Neuronal stem cell (in vitro differentiated cells): Measurements from ENCODE around the gene USF3.

Experiments used
- DNase-seq: peaks from one replicate; pipeline ENCODE4 v3.0.0-alpha.2; 2013; ENCODE audit warnings: low spot score
- H2AFZ ChIP-seq: one replicate; pipeline ENCODE4 v1.6.1; 2013; ENCODE audit warnings: mild to moderate bottlenecking, low read length, inconsistent platforms
- H2AK5ac ChIP-seq: 2 replicates; pipeline ENCODE4 v1.6.1; 2013; ENCODE audit warnings: low read depth, mild to moderate bottlenecking, inconsistent platforms, low read length, moderate library complexity, mixed read lengths
- H2BK120ac ChIP-seq: 2 replicates; pipeline ENCODE4 v1.6.1; 2013; ENCODE audit warnings: low read depth, mild to moderate bottlenecking, inconsistent platforms, low read length, moderate library complexity, mixed read lengths
- H2BK12ac ChIP-seq: one replicate; pipeline ENCODE4 v1.6.1; 2013; ENCODE audit warnings: low read length, inconsistent platforms
- H2BK15ac ChIP-seq: 2 replicates; pipeline ENCODE4 v1.6.1; 2013; ENCODE audit warnings: mild to moderate bottlenecking, low read length, inconsistent platforms, mixed read lengths
- H2BK5ac ChIP-seq: one replicate; pipeline ENCODE4 v1.6.1; 2013; ENCODE audit warnings: inconsistent platforms, mild to moderate bottlenecking, low read length, moderate library complexity
- H3K14ac ChIP-seq: one replicate; pipeline ENCODE4 v1.6.1; 2013; ENCODE audit warnings: low read length, inconsistent platforms
- H3K18ac ChIP-seq: 2 replicates; pipeline ENCODE4 v1.6.1; 2013; ENCODE audit warnings: low read length, inconsistent platforms
- H3K23ac ChIP-seq: 2 replicates; pipeline ENCODE4 v1.6.1; 2013; ENCODE audit warnings: low read depth, mild to moderate bottlenecking, mixed read lengths, low read length, inconsistent platforms; ENCODE audit not compliant: poor library complexity
- H3K27ac ChIP-seq: replicated peaks from 3 replicates; pipeline ENCODE4 v1.5.1; 2013; ENCODE audit warnings: low read length, inconsistent platforms
- H3K27me3 ChIP-seq, 3 experiments: 2 replicates each; pipeline ENCODE4 v1.6.1; 2013; ENCODE audit warnings: low read length in 3 of 3, mild to moderate bottlenecking in 2 of 3, inconsistent platforms in 1 of 3, low read depth in 1 of 3, mixed read lengths in 1 of 3, moderate library complexity in 1 of 3; ENCODE audit not compliant: control insufficient read depth in 3 of 3, insufficient read depth in 3 of 3
- H3K36me3 ChIP-seq, 2 donors: replicated peaks in 1 of 2; 2 replicates each; pipeline ENCODE4 v1.6.1; 2013; ENCODE audit warnings: low read length in 2 of 2; ENCODE audit not compliant: control insufficient read depth in 2 of 2, insufficient read depth in 2 of 2
- H3K4ac ChIP-seq: 2 replicates; pipeline ENCODE4 v1.6.1; 2013; ENCODE audit warnings: inconsistent platforms, mild to moderate bottlenecking, low read length, moderate library complexity
- H3K4me1 ChIP-seq, 2 donors: 1 replicate in 1 of 2; 2 replicates in 1 of 2; pipeline ENCODE4 v1.6.1; 2013; ENCODE audit warnings: low read length in 2 of 2, low read depth in 1 of 2; ENCODE audit not compliant: control insufficient read depth in 2 of 2, insufficient read depth in 1 of 2
- H3K4me2 ChIP-seq: one replicate; pipeline ENCODE4 v1.6.1; 2013; ENCODE audit warnings: mild to moderate bottlenecking, low read length, inconsistent platforms; ENCODE audit not compliant: insufficient read depth, poor library complexity, severe bottlenecking
- H3K4me3 ChIP-seq, 2 donors: 2 replicates each; pipeline ENCODE4 v1.5.1; 2013; ENCODE audit warnings: low read length in 2 of 2, mild to moderate bottlenecking in 2 of 2, inconsistent platforms in 1 of 2, moderate library complexity in 1 of 2
- H3K79me1 ChIP-seq: one replicate; pipeline ENCODE4 v1.6.1; 2013; ENCODE audit warnings: low read depth, mild to moderate bottlenecking, inconsistent platforms, low read length, moderate library complexity
- H3K9ac ChIP-seq: one replicate; pipeline ENCODE4 v1.6.1; 2013; ENCODE audit warnings: mild to moderate bottlenecking, low read depth, low read length, inconsistent platforms; ENCODE audit not compliant: poor library complexity
- H3K9me3 ChIP-seq, 2 donors: replicated peaks in 1 of 2; 2 replicates each; pipeline versions ENCODE3 to v1.6.1; 2013; ENCODE audit warnings: low read length in 2 of 2, mild to moderate bottlenecking in 2 of 2, inconsistent platforms in 1 of 2, low read depth in 1 of 2, mixed read lengths in 1 of 2, moderate library complexity in 1 of 2; ENCODE audit not compliant: control insufficient read depth in 2 of 2, insufficient read depth in 1 of 2
- H4K8ac ChIP-seq: one replicate; pipeline ENCODE4 v1.6.1; 2013; ENCODE audit warnings: low read depth, mild to moderate bottlenecking, inconsistent platforms, low read length, moderate library complexity
- H4K91ac ChIP-seq: one replicate; pipeline ENCODE4 v1.6.1; 2013; ENCODE audit warnings: low read length, low read depth, mild to moderate bottlenecking, inconsistent platforms; ENCODE audit not compliant: poor library complexity
- WGBS, 2 donors: extraction: QIAGEN DNeasy Blood & Tissue Kit; methylation state at CpG; one replicate each; pipeline ENCODE4 v1.1.7; 2013; ENCODE audit warnings: missing lambda C conversion rate in 2 of 2, mixed read lengths in 1 of 2; ENCODE audit not compliant: insufficient read length in 2 of 2, insufficient replicate concordance in 1 of 2; ENCODE audit errors: extremely low coverage in 2 of 2; 5-methylcytosine and 5-hydroxymethylcytosine counted together

USF3 gene

GRCh38 chr3:113662824-113663223 is 33.6 kb downstream of the USF3 start:
- no peak overlapping the region for H4K91ac ChIP-seq
- no peak overlapping the region for H2AK5ac ChIP-seq
- H3K14ac ChIP-seq: no peak overlapping the region
- H3K27me3 ChIP-seq: no peaks in the 10 kb centered on the region
- H2BK12ac ChIP-seq: no peak overlapping the region
- no peak overlapping the region for H3K4me3 ChIP-seq
- no peak overlapping the region for H3K23ac ChIP-seq
- H3K9ac ChIP-seq: no peak overlapping the region
- peaks cover 0 to under 1% of the 10 kb centered on the region in 2 donors for H3K4me1 ChIP-seq
- H2AFZ ChIP-seq: no peak overlapping the region
- H4K8ac ChIP-seq: no peak overlapping the region
- no peaks in the 10 kb centered on the region for H3K79me1 ChIP-seq
- H3K36me3 ChIP-seq: peaks cover 15 to 59% of the 10 kb centered on the region in 2 donors
- H3K9me3 ChIP-seq: no peaks in the 10 kb centered on the region
- no peak overlapping the region for H3K4me2 ChIP-seq
- H3K18ac ChIP-seq: no peak overlapping the region
- DNase-seq: no peak
- no peak overlapping the region for H3K4ac ChIP-seq
- no peak overlapping the region for H2BK5ac ChIP-seq
- no peak overlapping the region for H3K27ac ChIP-seq
- no peak overlapping the region for H2BK15ac ChIP-seq
- WGBS, 2 donors: no CpG with 5 or more reads among the region's 1 CpG
- H2BK120ac ChIP-seq: no peak overlapping the region

GRCh38 chr3:113660896-113661295 is 35.5 kb downstream of the USF3 start:
- no CpG with 5 or more reads among the region's 4 CpGs for WGBS, 2 donors
- H3K18ac ChIP-seq: no peak overlapping the region
- H2AFZ ChIP-seq: no peak overlapping the region
- H3K27ac ChIP-seq: no peak overlapping the region
- no peak overlapping the region for H2AK5ac ChIP-seq
- H2BK120ac ChIP-seq: no peak overlapping the region
- no peaks in the 10 kb centered on the region for H3K27me3 ChIP-seq
- no peak overlapping the region for H3K4me2 ChIP-seq
- no peak overlapping the region for H3K23ac ChIP-seq
- no peaks in the 10 kb centered on the region for H3K79me1 ChIP-seq
- no peak overlapping the region for H2BK5ac ChIP-seq
- no peak overlapping the region for H4K8ac ChIP-seq
- no peak overlapping the region for H3K4ac ChIP-seq
- H2BK12ac ChIP-seq: no peak overlapping the region
- no peak overlapping the region for H3K14ac ChIP-seq
- H3K36me3 ChIP-seq: peaks cover 17 to 78% of the 10 kb centered on the region in 2 donors
- DNase-seq: no peak
- no peaks in the 10 kb centered on the region for H3K9me3 ChIP-seq
- H3K9ac ChIP-seq: no peak overlapping the region
- no peak overlapping the region for H3K4me3 ChIP-seq
- no peak overlapping the region for H2BK15ac ChIP-seq
- no peak overlapping the region for H4K91ac ChIP-seq
- no peaks in the 10 kb centered on the region for H3K4me1 ChIP-seq

- Histone ChIP-seq H3K27me3 (no peaks in the 10 kb centered on the region), H2AFZ (no peak overlapping the region), H3K18ac (no peak overlapping the region), H2BK15ac (no peak overlapping the region), H3K9me3 (no peaks in the 10 kb centered on the region), H2BK12ac (no peak overlapping the region), H3K27ac (no peak overlapping the region), H3K4me3 (no peak overlapping the region), H3K4me2 (no peak overlapping the region), H2BK120ac (no peak overlapping the region), H4K91ac (no peak overlapping the region), H3K4ac (no peak overlapping the region), H4K8ac (no peak overlapping the region), H3K36me3 (peaks cover 19 to 83% of the 10 kb centered on the region in 2 donors), H2AK5ac (no peak overlapping the region), H2BK5ac (no peak overlapping the region), H3K23ac (no peak overlapping the region), H3K9ac (no peak overlapping the region), H3K79me1 (no peaks in the 10 kb centered on the region), H3K4me1 (no peaks in the 10 kb centered on the region), H3K14ac (no peak overlapping the region)
- DNase-seq: no peak
- no CpG with 5 or more reads among the region's 2 CpGs for WGBS, 2 donors
These were observed 36.0 kb downstream of the USF3 start for GRCh38 chr3:113660458-113660857.

- H3K9me3 ChIP-seq: no peaks in the 10 kb centered on the region
- H4K91ac ChIP-seq: no peak overlapping the region
- WGBS, 2 donors: no CpG with 5 or more reads among the region's 1 CpG
- no peak overlapping the region for H3K4me2 ChIP-seq
- no peaks in the 10 kb centered on the region for H3K27me3 ChIP-seq
- no peaks in the 10 kb centered on the region for H3K79me1 ChIP-seq
- no peak overlapping the region for H3K27ac ChIP-seq
- H2BK12ac ChIP-seq: no peak overlapping the region
- H2AFZ ChIP-seq: no peak overlapping the region
- no peak overlapping the region for H2BK120ac ChIP-seq
- no peak overlapping the region for H3K4ac ChIP-seq
- H2BK5ac ChIP-seq: no peak overlapping the region
- no peak overlapping the region for H2BK15ac ChIP-seq
- H3K9ac ChIP-seq: no peak overlapping the region
- H4K8ac ChIP-seq: no peak overlapping the region
- no peak overlapping the region for H3K14ac ChIP-seq
- DNase-seq: no peak
- H3K18ac ChIP-seq: no peak overlapping the region
- peaks cover 20 to 86% of the 10 kb centered on the region in 2 donors for H3K36me3 ChIP-seq
- H3K4me3 ChIP-seq: no peak overlapping the region
- no peaks in the 10 kb centered on the region for H3K4me1 ChIP-seq
- no peak overlapping the region for H2AK5ac ChIP-seq
- no peak overlapping the region for H3K23ac ChIP-seq
These were observed 36.4 kb downstream of the USF3 start for GRCh38 chr3:113659996-113660395.
